ENCODE measurements around the gene SLC25A10.

- TF ChIP-seq CTCF (conservative IDR thresholded peaks at IDR 0.05; ENCODE audit: low read depth, low read length) = no peak
- no peak for TF ChIP-seq EZH2phosphoT487 (IDR thresholded peaks at IDR 0.05; ENCODE audit: borderline replicate concordance, low read length)
These were observed 11.6 kb downstream of the SLC25A10 start for GRCh38 chr17:81723651-81724209.

All from PC-3 (cell line).